K562 (cell line): ENCODE data around the gene ISG20. TPM values are rescaled to one million over a fixed set of nuclear protein-coding genes. Genes with fewer than 3 reads are reported as not detected.

Experiments
- ATAC-seq: fragments of 200-7000 bp; cut with Tn5 transposase; 3 replicates; pipeline ENCODE4 v1.9.1; 2020; ENCODE audit warnings: moderate library complexity
- BruUV-seq: library from RNA; stranded (reverse); fragments of 400-500 nt; replicated peaks from 2 replicates; lab custom pipeline; 2021; lab: Mats Ljungman, UMichigan
- CTCF ChIA-PET: fragments of 300-600 bp; formaldehyde crosslinking; extraction: SDS; loops from one replicate; lab custom pipeline; 2021; ENCODE audit warnings: low intra/inter-chr PET ratio; lab: Yijun Ruan, JAX
- POLR2A ChIA-PET: fragments of 300-600, 350-650 bp; sonication (Branson Sonifier 250); formaldehyde crosslinking; extraction: SDS; loops from one replicate; lab custom pipeline; 2021; ENCODE audit warnings: antibody characterized with exemption, inconsistent platforms; lab: Yijun Ruan, JAX
- DNase-seq, 4 experiments: peaks; one replicate each; pipeline versions ENCODE4 v3.0.0 to v3.0.0-alpha.2; 2011 to 2018; ENCODE audit warnings: low spot score in 3 of 4, mixed read lengths in 3 of 4; ENCODE audit errors: extremely low read depth in 1 of 4
- FAIRE-seq: peaks from 2 replicates; lab custom pipeline; 2011; peaks lifted over from hg19 to GRCh38; lab: Jason Lieb, UNC
- H2AFZ ChIP-seq: 2 replicates; pipeline ENCODE4 v1.6.0; 2011; ENCODE audit warnings: low read depth, low read length, control low read depth, inconsistent platforms
- H3K27ac ChIP-seq: fragments of 200-600 bp; 3 replicates; pipeline ENCODE4 v1.8.0; 2011; ENCODE audit warnings: low read depth, mild to moderate bottlenecking, control low read depth, inconsistent platforms, low read length, moderate library complexity, mixed read lengths; ENCODE audit errors: extremely low read depth
- H3K27me3 ChIP-seq, 2 experiments: fragments of 300-600 bp in 1 of 2; 2 replicates in 1 of 2; 3 replicates in 1 of 2; pipeline versions ENCODE4 v1.6.0 to v1.8.0; 2011; ENCODE audit warnings: inconsistent platforms in 2 of 2, low read length in 2 of 2, mild to moderate bottlenecking in 1 of 2, mixed read lengths in 1 of 2, moderate library complexity in 1 of 2; ENCODE audit not compliant: control insufficient read depth in 2 of 2, insufficient read depth in 2 of 2
- H3K36me3 ChIP-seq: fragments of 300-600 bp; 3 replicates; pipeline ENCODE4 v1.8.0; 2011; ENCODE audit warnings: mild to moderate bottlenecking, low read length, inconsistent platforms; ENCODE audit not compliant: control insufficient read depth, insufficient read depth
- H3K4me1 ChIP-seq, 2 experiments: fragments of 200-600 bp in 1 of 2; replicated peaks in 1 of 2; 2 replicates in 1 of 2; 3 replicates in 1 of 2; pipeline versions ENCODE4 v1.5.1 to v1.8.0; 2011; ENCODE audit warnings: inconsistent platforms in 2 of 2, low read length in 2 of 2, mild to moderate bottlenecking in 1 of 2, mixed read lengths in 1 of 2, moderate library complexity in 1 of 2; ENCODE audit not compliant: control insufficient read depth in 2 of 2, insufficient read depth in 2 of 2
- H3K4me2 ChIP-seq: 2 replicates; pipeline ENCODE4 v1.6.1; 2011; ENCODE audit warnings: low read length, control low read depth, inconsistent platforms, mixed read lengths; ENCODE audit not compliant: insufficient read depth
- H3K4me3 ChIP-seq: fragments of 200-600 bp; sonication (generic), shearing (Covaris generic); 2 replicates; pipeline ENCODE4 v1.5.1; 2016; ENCODE audit warnings: control low read depth, inconsistent platforms
- H3K79me2 ChIP-seq: fragments of 200-600 bp; 3 replicates; pipeline ENCODE4 v1.8.0; 2011; ENCODE audit warnings: low read length, inconsistent platforms; ENCODE audit not compliant: control insufficient read depth, insufficient read depth
- H3K9ac ChIP-seq, 2 experiments: 2 replicates each; pipeline versions ENCODE4 v1.6.0 to v1.6.1; 2011; ENCODE audit warnings: low read depth in 2 of 2, low read length in 2 of 2, control low read depth in 1 of 2, inconsistent platforms in 1 of 2, mild to moderate bottlenecking in 1 of 2, mixed read lengths in 1 of 2; ENCODE audit not compliant: insufficient read depth in 1 of 2
- H3K9me1 ChIP-seq: one replicate; pipeline ENCODE4 v1.6.0; 2011; ENCODE audit warnings: inconsistent platforms, mild to moderate bottlenecking, low read length, moderate library complexity; ENCODE audit not compliant: control insufficient read depth, insufficient read depth
- H3K9me3 ChIP-seq: replicated peaks from 2 replicates; pipeline ENCODE4 v1.5.1; 2011; ENCODE audit warnings: low read depth, low read length, inconsistent platforms; ENCODE audit not compliant: control insufficient read depth, insufficient read depth
- H4K20me1 ChIP-seq: replicated peaks from 2 replicates; pipeline ENCODE4 v1.6.1; 2011; ENCODE audit warnings: low read length, inconsistent platforms, mixed read lengths; ENCODE audit not compliant: control insufficient read depth, insufficient read depth
- CTCF ChIP-seq, 3 experiments: IDR thresholded peaks in 2 of 3; conservative IDR thresholded peaks in 1 of 3; 2 replicates each; pipeline ENCODE4 v1.5.1; 2011 to 2012; ENCODE audit warnings: low read length in 3 of 3, mild to moderate bottlenecking in 3 of 3, control low read depth in 2 of 3, improper control_type of control experiment in 1 of 3, inconsistent platforms in 1 of 3, low read depth in 1 of 3, mixed read lengths in 1 of 3, moderate library complexity in 1 of 3; ENCODE audit not compliant: insufficient read depth in 2 of 3
- HMGN3 ChIP-seq: IDR thresholded peaks from 2 replicates; pipeline ENCODE4 v1.6.1; 2011; ENCODE audit warnings: borderline replicate concordance, low read depth, mild to moderate bottlenecking, mixed read lengths, low read length; ENCODE audit not compliant: insufficient read length; ENCODE audit errors: extremely low read depth
- RAD21 ChIP-seq, 2 experiments: fragments of 250-450 bp in 1 of 2; fragments of 450-650 bp in 1 of 2; sonication (Bioruptor Pico) in 1 of 2; formaldehyde crosslinking in 1 of 2; IDR thresholded peaks in 1 of 2; conservative IDR thresholded peaks in 1 of 2; 2 replicates each; pipeline versions ENCODE4 v1.4.0 to v1.8.0; 2020 to 2022; ENCODE audit warnings: mild to moderate bottlenecking in 2 of 2, moderate library complexity in 1 of 2
- SAP30 ChIP-seq: fragments of 200-600 bp; sonication (generic); IDR thresholded peaks from 2 replicates; pipeline ENCODE4 v1.6.1; 2012; ENCODE audit warnings: borderline replicate concordance, low read depth, mild to moderate bottlenecking, moderate library complexity, low read length, control low read depth, inconsistent platforms; ENCODE audit not compliant: insufficient read depth, poor library complexity, severe bottlenecking
- SNAPC5 ChIP-seq: fragments of 250-450 bp; sonication (Bioruptor Pico); IDR thresholded peaks from 2 replicates; pipeline ENCODE4 v1.8.0; 2021; ENCODE audit warnings: moderate library complexity, mild to moderate bottlenecking, inconsistent platforms
- ZKSCAN1 ChIP-seq: fragments of 150-350 bp; IDR thresholded peaks from 2 replicates; pipeline ENCODE4 v1.6.1; 2016; ENCODE audit warnings: low read depth, low read length
- ZNF232 ChIP-seq: sonication (generic); formaldehyde crosslinking; IDR thresholded peaks from 2 replicates; pipeline ENCODE4 v1.8.0; 2022; ENCODE audit warnings: mild to moderate bottlenecking, missing genetic modification reagents
- ZNF239 ChIP-seq: fragments of 250-450 bp; sonication (Bioruptor Pico); IDR thresholded peaks from 2 replicates; pipeline ENCODE4 v1.4.0; 2020; ENCODE audit warnings: mild to moderate bottlenecking
- WGBS: fragments of 100-300 bp; shearing (Covaris generic); methylation state at CpG from one replicate; pipeline ENCODE4 v1.1.6; 2016; ENCODE audit warnings: low coverage, mixed read lengths; ENCODE audit not compliant: insufficient coverage; ENCODE audit errors: missing lambda C conversion rate; 5-methylcytosine and 5-hydroxymethylcytosine counted together
- in situ Hi-C: fragments of 300-500 bp; cut with MboI; formaldehyde crosslinking; loops from 4 replicates; pipeline ENCODE4 v1.15.0; 2018; ENCODE audit warnings: inconsistent platforms, mixed read lengths
- intact Hi-C: fragments of 100-400 bp; cut with micrococcal nuclease; formaldehyde crosslinking; loops from 2 replicates; pipeline ENCODE4 v1.14.2; 2022
- polyA plus RNA-seq, 8 experiments: library from polyadenylated mRNA; depleted of rRNA in 4 of 8; stranded (reverse) in 5 of 8; unstranded in 3 of 8; fragments of >200 nt; fragmentation: Nextera tagmentation in 2 of 8; fragmentation: Illumina TruSeq in 1 of 8; extraction: Ambion mirVana in 2 of 8; extraction: Trizol in 1 of 8; gene quantifications; 2 replicates each; pipeline versions ENCODE4 v1.2.1 to v1.2.3, GENCODE V29; 2011 to 2014; ENCODE audit warnings: inconsistent platforms in 1 of 8, missing spikeins in 1 of 8
- total RNA-seq, 7 experiments: library from RNA; depleted of rRNA in 6 of 7; stranded (reverse); fragments of >200 nt in 6 of 7; fragmentation: Illumina TruSeq in 2 of 7; extraction: Trizol in 2 of 7; gene quantifications; 2 replicates each; pipeline versions ENCODE4 v1.2.1 to v1.2.3, GENCODE V29; 2011 to 2021; ENCODE audit warnings: low replicate concordance in 1 of 7

ISG20 gene
- total and polyA plus RNA-seq, 9 of the 15 experiments (the other 6 are each of a cell fraction or from before 2014, with no cell fraction given) = 0.06 to 2.1 (median 1.00) TPM

- TF ChIP-seq ZNF239 (CRISPR knock-in tag) (no peak), ZKSCAN1 (no peak), HMGN3 (no peak)
Observed at GRCh38 chr15:88663141-88663621, 24.4 kb downstream of the ISG20 start (continued).

GRCh38 chr15:88664151-88664778 lies 25.4 kb downstream of the ISG20 start:
- in situ Hi-C loops = loop anchor here (10.0 kb wide), 1 partner anchor 161 kb away; no protein-coding TSS in a partner anchor
- FAIRE-seq = no peak

More at GRCh38 chr15:88664151-88664778, 25.4 kb downstream of the ISG20 start:
- DNase-seq (no peak), ATAC-seq (peak; percentile 51; the same call in 1 of the 3 replicates)
- no peaks in the 10 kb centered on the region for H3K9me1 ChIP-seq
- no peaks in the 10 kb centered on the region for H3K36me3 ChIP-seq
- no peaks in the 10 kb centered on the region for H3K79me2 ChIP-seq
- H3K4me1 ChIP-seq = no peaks in the 10 kb centered on the region
- CTCF ChIA-PET = no interaction called here
- peaks cover 4 to 21% of the 10 kb centered on the region in 2 experiments; a peak in 4 of 5 replicates for H3K27me3 ChIP-seq
- no peak overlapping the region for H3K9ac ChIP-seq
- POLR2A ChIA-PET = interaction anchor here (0.6 kb wide), 1 partner anchor 262 kb away, joined by 3 read pairs; no protein-coding TSS in a partner anchor
- H3K27ac ChIP-seq = no peak overlapping the region
- intact Hi-C loops = loop anchor here (1.0 kb wide), 1 partner anchor 26 kb away; no protein-coding TSS in a partner anchor
- no peak overlapping the region for H2AFZ ChIP-seq
- WGBS = 0% methylated on average over 7 of the region's 7 CpGs
- H4K20me1 ChIP-seq = no peaks in the 10 kb centered on the region
- no peak overlapping the region for H3K4me3 ChIP-seq
- BruUV-seq = no TSS peak
- TF ChIP-seq SAP30 (no peak), SNAPC5 (no peak), ZNF232 (CRISPR knock-in tag) (no peak), RAD21 (CRISPR knock-in tag; conservative IDR thresholded peaks at IDR 0.05 in 1 of 2, IDR thresholded peaks at IDR 0.05 in 1 of 2) (peak in 1 of 2 experiments; percentile 51; a peak in 2 of 4 replicates), CTCF (IDR thresholded peaks at IDR 0.05 in 2 of 3, conservative IDR thresholded peaks at IDR 0.05 in 1 of 3; ENCODE audit: insufficient read depth in 2 of 3, low read depth in 1 of 3, low read length in 3 of 3) (peak in 2 of 3 experiments; percentile 22 to 34; a peak in 1 of 6 replicates)
- TF ChIP-seq, all 486 proteins: peak for 2
- no peaks in the 10 kb centered on the region for H3K9me3 ChIP-seq
- H3K4me2 ChIP-seq = no peak overlapping the region
